Measurements from ENCODE around the gene PLTP.

PLTP gene

GRCh38 chr20:45857114-45857881 is 54.7 kb downstream of the PLTP start, which contains the start of the genes ACOT8 and ZSWIM3:
TSS of gene ACOT8 (minus strand) at chr20:45857392. CDS start at chr20:45857315, 77 bp downstream.
TSS of gene ZSWIM3 (plus strand) at chr20:45857614. CDS start at chr20:45857826, 212 bp downstream.
- Histone ChIP-seq H3K27me3 (ENCODE audit: control insufficient read depth, insufficient read depth, low read length, poor library complexity, severe bottlenecking) (no peaks in the 10 kb centered on the region), H3K4me3 (ENCODE audit: insufficient read depth, low read depth, low read length) (peak within 1 kb of the TSS; percentile 76), H3K36me3 (ENCODE audit: control insufficient read depth, insufficient read depth, low read length) (no peaks in the 10 kb centered on the region), H3K27ac (ENCODE audit: insufficient read depth, low read depth, low read length, poor library complexity, severe bottlenecking) (no peak within 1 kb of the TSS), H3K9me3 (ENCODE audit: control insufficient read depth, low read length) (no peaks in the 10 kb centered on the region), H3K4me1 (ENCODE audit: control insufficient read depth, insufficient read depth, low read length) (peaks cover 3% of the 10 kb centered on the region)
- 1% methylated on average over 36 of the region's 36 CpGs for WGBS, 2 experiments

GRCh38 chr20:45853484-45853883 is 58.5 kb downstream of the PLTP start:
- Histone ChIP-seq H3K9me3 (ENCODE audit: control insufficient read depth, low read length) (no peaks in the 10 kb centered on the region), H3K27ac (ENCODE audit: insufficient read depth, low read depth, low read length, poor library complexity, severe bottlenecking) (no peak overlapping the region), H3K36me3 (ENCODE audit: control insufficient read depth, insufficient read depth, low read length) (no peaks in the 10 kb centered on the region), H3K4me3 (ENCODE audit: insufficient read depth, low read depth, low read length) (no peak overlapping the region), H3K4me1 (ENCODE audit: control insufficient read depth, insufficient read depth, low read length) (peaks cover 2% of the 10 kb centered on the region), H3K27me3 (ENCODE audit: control insufficient read depth, insufficient read depth, low read length, poor library complexity, severe bottlenecking) (no peaks in the 10 kb centered on the region)
- WGBS, 2 experiments = 57% methylated on average over 1 of the region's 2 CpGs; no CpG with 5 or more reads in 1 of the 2 experiments

DNA sequence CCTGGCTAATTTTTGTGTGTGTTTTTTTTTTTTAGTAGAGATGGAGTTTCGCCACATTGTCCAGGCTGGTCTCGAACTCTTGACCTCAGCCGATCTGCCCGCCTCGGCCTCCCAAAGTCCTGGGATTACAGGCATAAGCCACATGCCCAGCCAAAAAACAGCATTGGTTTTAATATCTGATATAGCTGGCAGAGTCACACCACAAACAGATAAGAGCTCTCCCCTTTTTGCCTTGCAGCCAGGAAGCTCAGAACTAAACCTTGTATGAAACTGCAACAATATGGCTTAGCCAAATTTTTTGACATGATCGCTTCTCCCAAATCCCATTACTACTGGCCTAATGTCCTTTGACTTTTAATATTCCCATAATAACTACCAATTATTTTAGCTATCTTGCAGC is 59.6 kb downstream of the PLTP start:
- H3K9me3 ChIP-seq (ENCODE audit: control insufficient read depth, low read length) = no peaks in the 10 kb centered on the region

GRCh38 chr20:45851501-45851900 is 60.5 kb downstream of the PLTP start:
- Histone ChIP-seq H3K27me3 (ENCODE audit: control insufficient read depth, insufficient read depth, low read length, poor library complexity, severe bottlenecking) (no peaks in the 10 kb centered on the region), H3K4me3 (ENCODE audit: insufficient read depth, low read depth, low read length) (no peak overlapping the region), H3K4me1 (ENCODE audit: control insufficient read depth, insufficient read depth, low read length) (no peaks in the 10 kb centered on the region), H3K27ac (ENCODE audit: insufficient read depth, low read depth, low read length, poor library complexity, severe bottlenecking) (no peak overlapping the region), H3K36me3 (ENCODE audit: control insufficient read depth, insufficient read depth, low read length) (no peaks in the 10 kb centered on the region), H3K9me3 (ENCODE audit: control insufficient read depth, low read length) (no peaks in the 10 kb centered on the region)

More for the DNA sequence above, 59.6 kb downstream of the PLTP start:
- Histone ChIP-seq H3K27ac (ENCODE audit: insufficient read depth, low read depth, low read length, poor library complexity, severe bottlenecking) (no peak overlapping the region), H3K4me3 (ENCODE audit: insufficient read depth, low read depth, low read length) (no peak overlapping the region), H3K4me1 (ENCODE audit: control insufficient read depth, insufficient read depth, low read length) (no peaks in the 10 kb centered on the region), H3K36me3 (ENCODE audit: control insufficient read depth, insufficient read depth, low read length) (no peaks in the 10 kb centered on the region), H3K27me3 (ENCODE audit: control insufficient read depth, insufficient read depth, low read length, poor library complexity, severe bottlenecking) (no peaks in the 10 kb centered on the region)
- 93 to 96% methylated on average over 6 of the region's 6 CpGs for WGBS, 2 experiments

DNA sequence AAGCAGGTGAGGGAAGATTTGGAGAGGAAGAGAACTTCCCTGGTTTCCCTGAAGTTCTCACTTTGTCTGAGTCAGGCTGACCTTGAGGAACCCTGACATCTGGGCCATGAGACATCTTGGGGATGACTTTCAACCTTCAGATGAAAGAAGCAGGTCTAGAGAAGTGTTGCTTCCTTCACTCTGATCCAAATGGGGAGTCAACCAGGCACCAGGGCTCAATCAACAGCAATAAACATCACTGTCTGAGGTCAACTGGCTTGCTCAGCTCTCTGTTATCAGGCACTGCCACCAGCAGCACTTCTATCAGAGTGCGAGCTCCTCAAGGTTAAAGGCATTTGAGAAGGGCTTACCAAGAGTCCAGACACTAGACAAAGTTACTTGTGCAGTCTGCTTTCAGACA is 61.0 kb downstream of the PLTP start:
- Histone ChIP-seq H3K27ac (ENCODE audit: insufficient read depth, low read depth, low read length, poor library complexity, severe bottlenecking) (no peak overlapping the region), H3K36me3 (ENCODE audit: control insufficient read depth, insufficient read depth, low read length) (no peaks in the 10 kb centered on the region), H3K4me3 (ENCODE audit: insufficient read depth, low read depth, low read length) (no peak overlapping the region), H3K4me1 (ENCODE audit: control insufficient read depth, insufficient read depth, low read length) (no peaks in the 10 kb centered on the region), H3K27me3 (ENCODE audit: control insufficient read depth, insufficient read depth, low read length, poor library complexity, severe bottlenecking) (no peaks in the 10 kb centered on the region), H3K9me3 (ENCODE audit: control insufficient read depth, low read length) (no peaks in the 10 kb centered on the region)
- WGBS, 2 experiments = 93 to 100% methylated on average over 1 of the region's 1 CpG

DNA sequence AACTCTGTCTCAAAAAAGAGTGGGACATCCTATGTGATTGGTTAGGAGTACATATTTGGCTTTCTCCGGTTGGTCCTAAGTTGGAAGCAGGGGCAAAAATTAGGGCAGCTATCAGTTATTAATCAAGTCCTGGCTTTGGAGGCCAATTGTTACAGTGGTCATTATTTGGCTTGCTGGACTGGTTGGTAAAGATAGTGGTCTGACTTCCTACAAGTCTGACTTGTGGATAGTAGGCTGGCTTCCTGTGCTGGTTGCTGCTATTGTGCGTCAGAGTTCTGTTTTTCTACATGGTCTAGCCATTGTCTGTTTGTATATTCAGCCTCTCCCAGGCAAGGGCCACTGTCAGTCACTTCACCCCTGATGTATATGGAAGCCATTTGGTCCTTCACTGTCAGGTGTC is 61.7 kb downstream of the PLTP start:
- Histone ChIP-seq H3K4me1 (ENCODE audit: control insufficient read depth, insufficient read depth, low read length) (no peaks in the 10 kb centered on the region), H3K9me3 (ENCODE audit: control insufficient read depth, low read length) (no peaks in the 10 kb centered on the region), H3K27me3 (ENCODE audit: control insufficient read depth, insufficient read depth, low read length, poor library complexity, severe bottlenecking) (no peaks in the 10 kb centered on the region), H3K27ac (ENCODE audit: insufficient read depth, low read depth, low read length, poor library complexity, severe bottlenecking) (no peak overlapping the region), H3K36me3 (ENCODE audit: control insufficient read depth, insufficient read depth, low read length) (no peaks in the 10 kb centered on the region), H3K4me3 (ENCODE audit: insufficient read depth, low read depth, low read length) (no peak overlapping the region)
- WGBS, 2 experiments = 93 to 95% methylated on average over 2 of the region's 2 CpGs

DNA sequence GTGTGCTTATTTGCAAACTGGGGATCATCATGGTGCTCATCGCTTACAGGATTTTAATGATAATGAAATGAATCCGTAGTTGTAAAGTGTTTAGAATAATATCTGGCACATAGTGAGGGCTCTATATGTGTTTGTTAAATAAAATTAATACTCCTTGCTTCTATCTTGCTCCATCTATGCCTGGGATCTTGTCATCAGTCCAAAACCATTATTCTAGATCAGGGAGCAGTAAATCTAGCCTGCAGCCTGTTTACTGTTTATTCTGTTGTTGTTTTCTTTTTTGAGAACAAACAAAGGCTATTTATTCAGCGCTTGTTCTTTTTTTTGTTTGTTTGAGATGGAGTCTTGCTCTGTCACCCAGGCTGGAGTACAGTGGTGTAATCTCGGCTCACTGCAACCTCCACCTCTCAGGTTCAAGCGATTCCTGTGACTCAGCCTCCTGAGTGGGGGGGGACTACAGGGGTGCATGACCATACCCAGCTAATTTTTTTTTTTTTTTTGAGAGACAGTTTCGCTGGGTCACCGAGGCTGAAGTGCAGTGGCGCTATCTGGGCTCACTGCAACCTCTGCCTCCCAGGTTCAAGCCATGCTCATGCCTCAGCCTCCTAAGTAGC is 62.9 kb downstream of the PLTP start:
- no peaks in the 10 kb centered on the region for H3K4me1 ChIP-seq (ENCODE audit: control insufficient read depth, insufficient read depth, low read length)
- H3K27ac ChIP-seq (ENCODE audit: insufficient read depth, low read depth, low read length, poor library complexity, severe bottlenecking) = no peak overlapping the region
- H3K4me3 ChIP-seq (ENCODE audit: insufficient read depth, low read depth, low read length) = no peak overlapping the region
- H3K27me3 ChIP-seq (ENCODE audit: control insufficient read depth, insufficient read depth, low read length, poor library complexity, severe bottlenecking) = no peaks in the 10 kb centered on the region
- 94 to 98% methylated on average over 8 of the region's 8 CpGs for WGBS, 2 experiments
- H3K36me3 ChIP-seq (ENCODE audit: control insufficient read depth, insufficient read depth, low read length) = peaks cover 5% of the 10 kb centered on the region
- H3K9me3 ChIP-seq (ENCODE audit: control insufficient read depth, low read length) = no peaks in the 10 kb centered on the region

Data from ectodermal cell (in vitro differentiated cells).